Endometrial microvascular endothelial cells (primary cell): ENCODE measurements around the gene POLR2L. TPM values are rescaled to one million over a fixed set of nuclear protein-coding genes. Genes with fewer than 3 reads are reported as not detected.

Source experiments
- in situ Hi-C: cut with HindIII; loops from 2 replicates; pipeline ENCODE4 v1.10.0; 2017; ENCODE audit warnings: low sequenced_read_pairs, low pct_unique_long_range_greater_than_20kb; ENCODE audit errors: inconsistent ontology term
- total RNA-seq: library from RNA; depleted of rRNA; stranded (reverse); fragments of >200 nt; gene quantifications from one replicate; pipeline ENCODE4 v1.2.3, GENCODE V29; 2015; ENCODE audit errors: inconsistent ontology term

Gene POLR2L
- total RNA-seq, 1 donor from 2014 or later, result 315 TPM

GRCh38 chr11:844693-845644 lies 2.6 kb upstream of the POLR2L start:
- in situ Hi-C loops, result no loop called here

GRCh38 chr11:843818-844692 lies 1.7 kb upstream of the POLR2L start:
- in situ Hi-C loops, result no loop called here

DNA sequence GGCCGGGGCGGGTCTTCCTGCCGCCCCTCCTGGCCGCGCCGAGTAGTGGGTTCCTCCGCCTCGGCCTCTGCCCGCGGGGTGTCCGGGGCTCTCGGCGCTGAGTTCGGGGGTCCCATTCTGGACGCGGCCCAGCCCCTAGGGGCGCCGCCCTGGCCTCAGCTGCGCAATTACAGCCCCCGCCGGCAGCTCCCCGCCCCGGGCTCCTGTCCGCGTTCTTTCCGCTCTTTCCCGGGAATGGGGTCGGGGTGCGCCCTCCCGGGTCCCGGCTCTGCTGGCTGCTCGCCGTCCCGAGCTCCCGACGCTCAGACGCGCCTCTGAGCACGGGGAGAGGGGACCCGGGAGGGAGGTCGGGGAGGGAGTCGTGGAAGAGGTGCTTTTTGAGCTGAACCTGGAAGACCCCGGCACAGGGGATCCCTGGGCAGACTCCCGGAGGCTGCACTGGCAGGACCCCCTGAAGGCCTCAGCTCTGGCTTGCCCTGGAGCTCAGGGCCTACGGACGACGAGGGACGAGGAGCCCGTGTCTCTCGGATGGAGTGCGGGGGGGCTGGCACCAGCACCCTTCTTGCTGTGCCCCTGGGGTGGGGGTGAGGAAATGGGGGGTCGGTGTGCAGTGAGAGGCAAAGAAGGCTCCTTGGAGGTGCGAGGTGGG lies 881 bp upstream of the POLR2L start:
- in situ Hi-C loops, result no loop called here

DNA sequence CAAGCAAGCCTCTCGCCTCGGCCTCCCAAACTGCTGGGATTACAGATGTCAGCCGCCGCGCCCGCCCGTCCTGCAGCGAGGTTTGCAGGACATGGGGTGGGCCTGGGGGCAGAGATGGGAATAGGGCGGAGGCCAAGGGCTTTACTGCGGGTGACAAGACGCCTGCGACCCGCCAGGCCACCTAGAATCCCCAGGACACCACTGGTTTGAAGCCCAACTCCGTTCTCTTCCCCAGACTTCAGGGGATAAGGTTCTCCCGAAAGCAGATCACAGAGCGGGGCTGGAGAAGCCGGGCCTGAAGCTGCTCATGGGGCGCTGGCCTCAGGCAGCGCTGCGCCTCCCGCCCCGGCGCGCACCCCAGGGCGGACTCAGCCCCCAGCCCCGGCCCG lies 354 bp downstream of the POLR2L start:
- in situ Hi-C loops, result no loop called here

GRCh38 chr11:839875-840617 lies 2.3 kb downstream of the POLR2L start:
- in situ Hi-C loops, result no loop called here

DNA sequence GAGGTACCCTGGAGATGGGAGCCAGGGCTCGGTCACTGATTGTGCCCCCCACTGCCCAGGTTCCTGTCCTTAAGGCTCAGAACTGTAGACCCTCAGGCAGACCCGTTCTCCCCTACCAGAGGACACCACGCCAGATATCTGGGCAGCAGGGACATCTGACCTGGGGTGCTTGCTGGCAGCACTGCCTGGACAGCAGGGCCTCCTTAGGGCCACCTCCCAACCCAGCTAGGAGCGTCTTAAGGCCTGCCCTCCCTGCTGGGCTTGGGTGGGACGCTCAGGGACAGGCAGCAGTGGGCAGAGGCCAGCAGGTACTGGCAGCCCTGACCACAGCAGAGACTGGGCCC lies 3.1 kb downstream of the POLR2L start:
- in situ Hi-C loops, result no loop called here

GRCh38 chr11:838441-839279 lies 3.7 kb downstream of the POLR2L start:
- in situ Hi-C loops, result no loop called here

DNA sequence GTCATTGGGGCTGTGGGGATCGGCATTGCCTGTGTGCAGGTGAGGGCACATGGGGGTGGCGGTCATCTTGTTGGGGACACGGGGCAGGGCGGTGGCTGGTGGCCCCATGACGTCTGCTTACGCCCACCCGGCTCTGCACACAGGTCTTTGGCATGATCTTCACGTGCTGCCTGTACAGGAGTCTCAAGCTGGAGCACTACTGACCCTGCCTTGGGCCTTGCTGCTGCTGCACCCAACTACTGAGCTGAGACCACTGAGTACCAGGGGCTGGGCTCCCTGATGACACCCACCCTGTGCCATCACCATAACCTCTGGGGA lies 4.4 kb downstream of the POLR2L start:
- in situ Hi-C loops, result no loop called here

DNA sequence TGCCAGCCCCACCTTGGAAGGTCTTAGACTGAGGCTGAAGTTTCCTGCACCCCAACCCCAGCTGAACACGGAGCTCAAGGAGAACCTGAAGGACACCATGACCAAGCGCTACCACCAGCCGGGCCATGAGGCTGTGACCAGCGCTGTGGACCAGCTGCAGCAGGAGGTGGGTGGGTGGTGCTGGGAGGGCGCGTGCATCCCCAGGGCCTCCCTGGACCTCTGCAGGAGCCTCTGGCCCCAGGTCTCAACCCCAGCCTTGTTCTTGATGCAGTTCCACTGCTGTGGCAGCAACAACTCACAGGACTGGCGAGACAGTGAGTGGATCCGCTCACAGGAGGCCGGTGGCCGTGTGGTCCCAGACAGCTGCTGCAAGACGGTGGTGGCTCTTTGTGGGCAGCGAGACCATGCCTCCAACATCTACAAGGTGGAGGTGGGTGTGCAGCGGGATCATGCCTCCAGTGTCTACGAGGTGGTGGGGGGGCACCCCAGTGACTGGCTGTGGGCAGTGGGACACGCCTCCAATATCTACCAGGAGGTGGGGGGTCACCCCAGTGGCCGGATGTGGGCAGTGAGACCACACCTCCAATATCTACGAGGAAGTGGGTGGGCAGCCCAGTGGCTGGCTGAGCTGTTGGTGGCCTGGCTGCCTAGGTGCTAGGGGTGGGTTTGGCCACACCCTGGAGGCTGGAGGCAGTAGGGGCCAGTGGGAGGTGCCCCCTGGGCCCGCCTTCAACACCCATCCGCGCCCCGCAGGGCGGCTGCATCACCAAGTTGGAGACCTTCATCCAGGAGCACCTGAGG lies 4.9 kb downstream of the POLR2L start:
- in situ Hi-C loops, result no loop called here

DNA sequence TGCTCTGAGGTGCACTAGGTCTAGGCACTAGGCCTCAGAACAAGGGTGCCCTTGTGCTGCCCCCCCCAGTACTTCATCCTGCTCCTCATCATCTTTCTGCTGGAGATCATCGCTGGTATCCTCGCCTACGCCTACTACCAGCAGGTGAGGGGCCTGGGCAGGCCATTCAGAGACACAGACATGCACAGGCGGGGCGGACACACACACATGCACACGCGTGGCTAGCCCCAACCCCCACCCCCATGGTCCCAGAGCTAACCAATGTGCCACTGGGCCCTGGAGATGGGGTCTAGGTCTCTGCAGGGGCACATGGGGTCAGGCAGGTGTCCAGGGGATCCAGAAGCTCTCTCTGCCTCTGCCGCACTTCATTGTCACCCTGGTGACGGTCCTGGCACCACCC lies 5.6 kb downstream of the POLR2L start:
- in situ Hi-C loops, result no loop called here

- in situ Hi-C loops, result no loop called here
These were observed 6.1 kb downstream of the POLR2L start for GRCh38 chr11:836274-836673.

- in situ Hi-C loops, result no loop called here
These were observed 7.7 kb downstream of the POLR2L start for GRCh38 chr11:834371-835316.

- in situ Hi-C loops, result no loop called here
These were observed 8.4 kb downstream of the POLR2L start for GRCh38 chr11:833849-834311.

- in situ Hi-C loops, result no loop called here
These were observed 9.1 kb downstream of the POLR2L start for GRCh38 chr11:833114-833791.

DNA sequence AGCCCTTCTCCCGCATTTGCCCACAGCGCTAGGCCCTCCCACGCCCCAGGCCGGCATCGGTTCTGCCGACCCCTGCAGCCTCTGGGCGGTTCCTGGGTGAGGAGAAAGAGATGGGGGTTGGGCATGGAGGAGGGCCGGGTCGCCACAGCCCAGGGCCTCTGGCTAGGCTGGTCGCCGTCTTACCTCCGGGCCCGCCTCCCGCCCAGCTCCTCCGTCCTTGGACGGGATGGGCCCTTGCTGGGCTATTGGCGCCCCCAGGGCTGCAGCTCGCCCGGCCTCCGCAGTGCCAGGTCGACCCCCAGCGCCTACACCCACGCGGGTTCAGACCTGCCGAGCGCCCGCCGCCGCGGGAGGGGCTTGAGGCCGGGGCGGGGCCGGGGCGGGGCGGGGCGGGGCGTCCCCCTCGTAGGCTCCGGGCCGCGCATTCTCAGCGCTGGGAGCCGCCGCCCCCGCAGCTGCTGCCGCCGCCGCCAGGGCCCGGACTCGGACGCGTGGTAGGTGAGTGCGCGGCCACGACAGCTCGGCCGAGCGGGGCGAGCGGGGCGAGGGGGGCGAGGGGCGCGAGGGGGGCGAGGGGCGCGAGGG lies 9.7 kb downstream of the POLR2L start, which contains the start of gene CD151:
Gene CD151, plus strand, starts transcription at position 424 of the 585 bp plus-strand sequence. CDS start 3,118 bp downstream, outside the sequence.
- in situ Hi-C loops, result no loop called here
